ENCODE results near the gene PPP1CA. TPM values are rescaled to one million over a fixed set of nuclear protein-coding genes. Genes with fewer than 3 reads are reported as not detected.

PPP1CA gene
- total and polyA plus RNA-seq, 7 donors, result 59.5 to 357 (median 87.0) TPM

DNA sequence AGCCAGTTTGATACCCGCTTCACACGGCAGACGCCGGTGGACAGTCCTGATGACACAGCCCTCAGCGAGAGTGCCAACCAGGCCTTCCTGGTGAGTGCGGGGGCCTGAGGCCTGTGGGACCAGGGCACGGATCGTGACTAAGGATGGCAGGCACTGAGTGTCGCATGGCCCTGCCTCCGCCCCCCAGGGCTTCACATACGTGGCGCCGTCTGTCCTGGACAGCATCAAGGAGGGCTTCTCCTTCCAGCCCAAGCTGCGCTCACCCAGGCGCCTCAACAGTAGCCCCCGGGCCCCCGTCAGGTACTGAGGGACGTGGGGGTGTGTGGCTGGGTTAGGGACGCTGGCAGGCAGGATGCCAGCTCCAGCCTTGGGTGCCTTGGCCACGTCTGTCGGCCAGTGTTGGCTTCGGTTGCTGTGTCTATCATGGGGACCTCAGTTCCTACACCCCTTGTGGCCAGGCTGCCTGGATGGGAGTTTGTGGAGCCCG is 32.8 kb upstream of the PPP1CA start:
- intact Hi-C loops (cut with DNase I), result no loop called here
- Histone ChIP-seq H3K4me1 (peaks cover 0 to 25% (median 15%) of the 10 kb centered on the region in 4 donors), H3K4me3 (no peak overlapping the region), H3K27me3 (no peaks in the 10 kb centered on the region), H3K36me3 (peaks cover 17 to 87% (median 45%) of the 10 kb centered on the region in 4 donors), H3K27ac (no peak overlapping the region), H3K9me3 (no peaks in the 10 kb centered on the region)
- DNase-seq, result no peak
- TF ChIP-seq POLR2A (IDR thresholded peaks at IDR 0.05) (no peak), EP300 (IDR thresholded peaks at IDR 0.05) (no peak), POLR2AphosphoS5 (IDR thresholded peaks at IDR 0.05) (no peak)
- TF ChIP-seq, protein P1, sequence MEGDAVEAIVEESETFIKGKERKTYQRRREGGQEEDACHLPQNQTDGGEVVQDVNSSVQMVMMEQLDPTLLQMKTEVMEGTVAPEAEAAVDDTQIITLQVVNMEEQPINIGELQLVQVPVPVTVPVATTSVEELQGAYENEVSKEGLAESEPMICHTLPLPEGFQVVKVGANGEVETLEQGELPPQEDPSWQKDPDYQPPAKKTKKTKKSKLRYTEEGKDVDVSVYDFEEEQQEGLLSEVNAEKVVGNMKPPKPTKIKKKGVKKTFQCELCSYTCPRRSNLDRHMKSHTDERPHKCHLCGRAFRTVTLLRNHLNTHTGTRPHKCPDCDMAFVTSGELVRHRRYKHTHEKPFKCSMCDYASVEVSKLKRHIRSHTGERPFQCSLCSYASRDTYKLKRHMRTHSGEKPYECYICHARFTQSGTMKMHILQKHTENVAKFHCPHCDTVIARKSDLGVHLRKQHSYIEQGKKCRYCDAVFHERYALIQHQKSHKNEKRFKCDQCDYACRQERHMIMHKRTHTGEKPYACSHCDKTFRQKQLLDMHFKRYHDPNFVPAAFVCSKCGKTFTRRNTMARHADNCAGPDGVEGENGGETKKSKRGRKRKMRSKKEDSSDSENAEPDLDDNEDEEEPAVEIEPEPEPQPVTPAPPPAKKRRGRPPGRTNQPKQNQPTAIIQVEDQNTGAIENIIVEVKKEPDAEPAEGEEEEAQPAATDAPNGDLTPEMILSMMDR (IDR thresholded peaks at IDR 0.05), result no peak
- 78 to 84% methylated on average over 23 of the region's 23 CpGs for WGBS, 2 donors

DNA sequence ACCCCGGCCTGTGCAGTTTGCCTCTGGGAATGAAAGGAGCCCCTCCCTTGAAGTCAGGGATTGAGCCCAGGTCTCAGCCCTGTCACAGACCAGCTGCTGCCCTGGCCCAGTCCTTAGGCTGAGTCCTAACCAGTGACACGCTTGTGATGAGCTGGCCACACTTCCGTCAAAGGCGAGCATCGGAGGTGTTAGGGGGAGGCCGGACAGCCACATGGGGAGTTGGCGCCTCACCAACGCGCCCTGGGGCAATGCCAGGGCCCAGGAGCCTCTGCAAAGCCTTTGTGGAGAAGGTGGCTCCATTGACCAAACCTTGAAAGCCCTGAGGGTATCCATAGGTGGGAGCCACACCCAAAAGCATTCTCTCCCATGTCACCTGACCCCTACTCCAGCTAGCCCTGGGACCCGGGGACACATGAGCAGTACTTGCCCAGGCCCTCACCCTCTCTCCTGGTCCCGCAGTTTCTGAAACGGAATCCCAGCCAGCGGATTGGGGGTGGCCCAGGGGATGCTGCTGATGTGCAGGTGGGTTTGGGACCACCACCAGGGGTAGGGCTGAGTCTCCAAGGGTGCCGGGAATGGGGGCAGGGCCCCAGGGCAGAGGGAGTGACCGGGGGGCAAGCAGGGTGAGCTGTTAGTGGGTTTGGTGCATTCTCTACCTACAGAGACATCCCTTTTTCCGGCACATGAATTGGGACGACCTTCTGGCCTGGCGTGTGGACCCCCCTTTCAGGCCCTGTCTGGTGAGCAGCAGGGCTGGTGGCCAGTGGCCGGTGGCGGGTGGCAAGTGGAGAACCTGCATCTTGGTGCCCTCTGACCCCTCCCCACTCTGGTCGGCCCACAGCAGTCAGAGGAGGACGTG is 32.1 kb upstream of the PPP1CA start:
- Histone ChIP-seq H3K36me3 (peaks cover 17 to 86% (median 45%) of the 10 kb centered on the region in 4 donors), H3K27ac (no peak overlapping the region), H3K9me3 (no peaks in the 10 kb centered on the region), H3K4me3 (no peak overlapping the region), H3K4me1 (peaks cover 0 to 31% (median 21%) of the 10 kb centered on the region in 4 donors), H3K27me3 (no peaks in the 10 kb centered on the region)
- DNase-seq, result no peak
- intact Hi-C loops (cut with DNase I), result no loop called here
- no peak for TF ChIP-seq POLR2A (IDR thresholded peaks at IDR 0.05)
- no peak for TF ChIP-seq EP300 (IDR thresholded peaks at IDR 0.05)
- WGBS, 2 donors, result 87 to 88% methylated on average over 22 of the region's 22 CpGs

- no peak for TF ChIP-seq POLR2A (IDR thresholded peaks at IDR 0.05)
- TF ChIP-seq, protein P1 (IDR thresholded peaks at IDR 0.05), result no peak
- TF ChIP-seq POLR2AphosphoS5 (IDR thresholded peaks at IDR 0.05), result no peak
- TF ChIP-seq EP300 (IDR thresholded peaks at IDR 0.05), result no peak
- intact Hi-C loops (cut with DNase I), result no loop called here
- H3K36me3 ChIP-seq, result peaks cover 17 to 76% (median 43%) of the 10 kb centered on the region in 4 donors
- 89 to 91% methylated on average over 22 of the region's 22 CpGs for WGBS, 2 donors
- no peaks in the 10 kb centered on the region for H3K27me3 ChIP-seq
- H3K4me1 ChIP-seq, result peaks cover 0 to 34% (median 22%) of the 10 kb centered on the region in 4 donors
- no peak overlapping the region for H3K4me3 ChIP-seq
- no peaks in the 10 kb centered on the region for H3K9me3 ChIP-seq
- DNase-seq, result no peak
- no peak overlapping the region for H3K27ac ChIP-seq
Observed at GRCh38 chr11:67432655-67433349, 31.1 kb upstream of the PPP1CA start.

DNA sequence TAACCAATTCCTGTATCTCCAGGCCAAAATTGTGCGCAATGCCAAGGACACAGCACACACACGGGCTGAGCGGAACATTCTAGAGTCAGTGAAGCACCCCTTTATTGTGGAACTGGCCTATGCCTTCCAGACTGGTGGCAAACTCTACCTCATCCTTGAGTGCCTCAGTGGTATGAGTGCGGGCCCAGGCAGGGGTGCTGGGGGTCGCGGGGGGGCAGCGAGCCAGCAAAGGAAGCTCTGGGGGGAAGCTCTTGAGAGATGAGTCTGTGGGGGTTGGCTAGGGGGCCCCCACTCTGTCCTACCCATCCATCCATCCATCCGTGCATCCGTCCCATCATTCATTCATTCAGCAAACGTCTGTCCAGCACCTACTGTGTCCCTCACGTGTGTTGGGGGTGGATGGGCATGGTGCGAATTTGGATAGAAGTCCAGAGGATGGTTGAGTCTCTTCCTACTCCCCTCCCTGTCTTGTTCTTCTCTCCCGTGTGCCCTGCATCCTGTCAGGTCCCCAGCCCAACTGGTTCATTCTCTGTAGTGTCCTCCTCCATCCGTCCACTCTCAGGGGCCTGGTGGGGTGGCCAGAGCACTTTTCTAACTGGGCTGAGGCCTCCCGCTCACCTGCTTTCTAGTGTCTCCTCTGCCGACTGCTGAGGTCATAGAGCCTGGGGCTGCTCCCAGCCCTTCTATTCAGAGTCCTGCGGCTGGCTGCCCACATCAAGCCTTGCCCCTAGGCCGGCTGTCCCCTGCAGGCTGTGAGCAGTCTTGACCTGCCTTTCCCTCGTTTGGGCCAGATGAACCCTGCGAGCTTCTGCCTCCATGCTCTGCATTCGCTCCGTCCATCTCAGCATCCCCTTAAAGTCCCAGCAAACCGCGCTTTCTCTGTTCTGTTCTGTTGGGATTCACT is 29.9 kb upstream of the PPP1CA start:
- intact Hi-C loops (cut with DNase I), result no loop called here
- H3K4me1 ChIP-seq, result peaks cover 0 to 31% (median 24%) of the 10 kb centered on the region in 4 donors
- H3K4me3 ChIP-seq, result no peak overlapping the region
- no peak for TF ChIP-seq POLR2A (IDR thresholded peaks at IDR 0.05)
- TF ChIP-seq, protein P1 (IDR thresholded peaks at IDR 0.05), result no peak
- 94% methylated on average over 24 of the region's 24 CpGs for WGBS, 2 donors
- peaks cover 17 to 70% (median 42%) of the 10 kb centered on the region in 4 donors for H3K36me3 ChIP-seq
- no peaks in the 10 kb centered on the region for H3K27me3 ChIP-seq
- no peaks in the 10 kb centered on the region for H3K9me3 ChIP-seq
- no peak for DNase-seq
- no peak overlapping the region for H3K27ac ChIP-seq

Measured in sigmoid colon (tissue), 7 donors.